Gastroesophageal sphincter (tissue), 4 donors: Measurements from ENCODE around the gene RASGRP1. TPM values are rescaled to one million over a fixed set of nuclear protein-coding genes. Genes with fewer than 3 reads are reported as not detected.

Source experiments
- ATAC-seq: fragments of 150-250 bp; one replicate; pipeline ENCODE4 v1.9.1; 2016; ENCODE audit warnings: mild to moderate bottlenecking, moderate library complexity
- H3K27ac ChIP-seq, 4 donors: fragments of 200-600 bp; sonication (generic) in 3 of 4; 1 replicate in 3 of 4; 2 replicates in 1 of 4; pipeline ENCODE4 v1.5.1; 2016 to 2019
- H3K27me3 ChIP-seq: fragments of 200-600 bp; sonication (generic); one replicate; pipeline ENCODE4 v1.5.1; 2019
- H3K36me3 ChIP-seq, 2 donors: fragments of 200-600 bp; sonication (generic); one replicate each; pipeline ENCODE4 v1.5.1; 2019; ENCODE audit warnings: control low read depth in 1 of 2
- H3K4me1 ChIP-seq, 3 donors: fragments of 200-600 bp; sonication (generic); 1 replicate in 2 of 3; 2 replicates in 1 of 3; pipeline ENCODE4 v1.5.1; 2016 to 2019; ENCODE audit warnings: control low read depth in 2 of 3
- H3K4me3 ChIP-seq, 2 donors: fragments of 200-600 bp; sonication (generic); one replicate each; pipeline ENCODE4 v1.5.1; 2019; ENCODE audit warnings: mild to moderate bottlenecking in 1 of 2, moderate library complexity in 1 of 2
- H3K9me3 ChIP-seq, 3 donors: fragments of 200-600 bp; sonication (generic); one replicate each; pipeline ENCODE4 v1.5.1; 2017 to 2019; ENCODE audit warnings: control low read depth in 2 of 3
- CTCF ChIP-seq, 4 experiments: fragments of 200-600 bp in 2 of 4; fragments of 450-650 bp in 2 of 4; sonication (generic) in 1 of 4; IDR thresholded peaks; one replicate each; pipeline ENCODE4 v1.5.1; 2017 to 2019; ENCODE audit warnings: antibody characterized with exemption in 4 of 4, mild to moderate bottlenecking in 2 of 4, moderate library complexity in 2 of 4
- EP300 ChIP-seq: sonication (generic); formaldehyde crosslinking; IDR thresholded peaks from one replicate; pipeline ENCODE4 v1.6.1; 2017; ENCODE audit warnings: antibody characterized with exemption, mild to moderate bottlenecking
- POLR2A ChIP-seq, 2 donors: fragments of 450-650 bp; IDR thresholded peaks; one replicate each; pipeline ENCODE4 v1.6.1; 2017; ENCODE audit warnings: antibody characterized with exemption in 2 of 2, mild to moderate bottlenecking in 2 of 2, moderate library complexity in 1 of 2
- POLR2AphosphoS5 ChIP-seq: sonication (generic); formaldehyde crosslinking; IDR thresholded peaks from one replicate; pipeline ENCODE4 v1.6.1; 2017; ENCODE audit warnings: antibody characterized with exemption
- WGBS, 2 donors: methylation state at CpG; one replicate each; pipeline ENCODE4 v1.1.5; 2018; ENCODE audit warnings: low coverage in 1 of 2; 5-methylcytosine and 5-hydroxymethylcytosine counted together
- total RNA-seq, 4 donors: library from RNA; depleted of rRNA; stranded (reverse); fragments of >200 nt; gene quantifications; one replicate each; pipeline ENCODE4 v1.1.0, GENCODE V29; 2016

RASGRP1 gene
- total RNA-seq, 4 donors from 2014 or later, result 0.16 to 0.81 (median 0.55) TPM

GRCh38 chr15:38458646-38459045 lies 106.0 kb downstream of the RASGRP1 start:
- 100% methylated on average over 3 of the region's 5 CpGs; no CpG with 5 or more reads in 1 of the 2 donors for WGBS, 2 donors
- Histone ChIP-seq H3K27me3 (no peaks in the 10 kb centered on the region), H3K4me1 (peaks cover 3 to 20% (median 8%) of the 10 kb centered on the region in 3 donors), H3K9me3 (no peaks in the 10 kb centered on the region), H3K27ac (no peak overlapping the region), H3K4me3 (no peak overlapping the region), H3K36me3 (no peaks in the 10 kb centered on the region)
- TF ChIP-seq EP300 (no peak), POLR2AphosphoS5 (no peak)
- ATAC-seq, result no peak

GRCh38 chr15:38455092-38455491 lies 109.5 kb downstream of the RASGRP1 start:
- H3K4me1 ChIP-seq, result peaks cover 3 to 26% (median 8%) of the 10 kb centered on the region in 3 donors
- no peaks in the 10 kb centered on the region for H3K27me3 ChIP-seq
- H3K27ac ChIP-seq, result peak overlapping the region in 3 of 4 donors; percentile 91 to 97 (median 93)
- ATAC-seq, result no peak
- H3K4me3 ChIP-seq, result peak overlapping the region; percentile 76 to 83
- TF ChIP-seq CTCF (IDR thresholded peaks at IDR 0.05), result no peak
- TF ChIP-seq EP300, result no peak
- no peak for TF ChIP-seq POLR2AphosphoS5
- TF ChIP-seq POLR2A (IDR thresholded peaks at IDR 0.05), result no peak
- H3K9me3 ChIP-seq, result no peaks in the 10 kb centered on the region
- H3K36me3 ChIP-seq, result no peaks in the 10 kb centered on the region
- WGBS, 2 donors, result 2 to 3% methylated on average over 4 of the region's 4 CpGs

GRCh38 chr15:38454696-38455090 lies 109.9 kb downstream of the RASGRP1 start:
- no peaks in the 10 kb centered on the region for H3K36me3 ChIP-seq
- whole genome bisulfite sequencing, 2 donors, result 0% methylated on average over 10 to 12 of the region's 12 CpGs
- ATAC-seq, result no peak
- H3K27ac ChIP-seq, result peak overlapping the region; percentile 81 to 97 (median 92)
- H3K4me3 ChIP-seq, result peak overlapping the region; percentile 76 to 83
- H3K9me3 ChIP-seq, result no peaks in the 10 kb centered on the region
- H3K27me3 ChIP-seq, result no peaks in the 10 kb centered on the region
- H3K4me1 ChIP-seq, result peaks cover 3 to 26% (median 8%) of the 10 kb centered on the region in 3 donors
- no peak for TF ChIP-seq POLR2AphosphoS5
- TF ChIP-seq EP300, result no peak

DNA sequence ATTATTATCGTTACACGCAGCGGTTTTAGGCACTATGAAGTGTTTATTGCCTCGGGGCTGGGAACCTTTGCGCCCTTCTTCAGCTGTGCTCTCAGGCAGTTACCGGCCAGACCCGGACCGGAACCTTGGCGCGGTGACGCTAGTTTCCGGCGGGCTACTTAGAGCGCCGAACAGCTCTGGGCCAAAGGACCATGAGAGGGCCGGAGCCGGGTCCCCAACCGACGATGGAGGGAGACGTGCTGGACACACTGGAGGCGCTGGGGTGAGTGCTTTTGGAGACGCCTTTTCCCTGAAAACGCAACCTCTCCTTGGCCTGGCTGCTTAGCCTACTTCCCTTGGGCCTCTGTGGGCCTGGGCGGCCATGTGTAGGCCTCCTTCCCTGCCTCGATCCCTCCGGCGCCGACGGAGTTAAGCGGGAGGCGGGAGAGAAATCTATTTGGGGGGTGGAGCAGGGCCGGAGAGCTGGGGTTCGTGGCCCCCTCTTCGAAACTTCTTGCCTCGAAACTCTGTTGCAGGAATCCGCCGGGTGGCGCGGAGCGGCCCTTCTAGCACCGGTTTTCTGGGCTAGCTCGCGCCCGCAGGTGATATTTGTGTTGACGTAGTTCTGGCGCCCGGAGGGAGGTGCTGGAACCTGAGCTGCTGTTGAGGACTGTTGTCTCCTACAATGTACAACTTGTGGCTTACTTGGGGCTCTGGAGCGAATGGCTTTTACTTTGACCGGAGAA lies 110.5 kb downstream of the RASGRP1 start, which contains the start of gene FAM98B:
Gene FAM98B, plus strand, starts transcription at position 157 of the 725 bp plus-strand sequence. Its CDS starts 35 bp downstream, at position 192.
- WGBS, 2 donors, result 0 to 1% methylated on average over 3 to 31 of the region's 49 CpGs
- TF ChIP-seq EP300, result no peak
- TF ChIP-seq CTCF (IDR thresholded peaks at IDR 0.05), result peak in 1 of 4 experiments; percentile 9
- TF ChIP-seq POLR2AphosphoS5, result peak; percentile 70
- no peak for TF ChIP-seq POLR2A (IDR thresholded peaks at IDR 0.05)
- Histone ChIP-seq H3K27ac (peak within 1 kb of the TSS; percentile 81 to 97 (median 92)), H3K4me1 (peaks cover 3 to 26% (median 8%) of the 10 kb centered on the region in 3 donors), H3K27me3 (no peaks in the 10 kb centered on the region), H3K9me3 (no peaks in the 10 kb centered on the region), H3K4me3 (peak within 1 kb of the TSS; percentile 76 to 83), H3K36me3 (no peaks in the 10 kb centered on the region)
- peak; percentile 96 for ATAC-seq

DNA sequence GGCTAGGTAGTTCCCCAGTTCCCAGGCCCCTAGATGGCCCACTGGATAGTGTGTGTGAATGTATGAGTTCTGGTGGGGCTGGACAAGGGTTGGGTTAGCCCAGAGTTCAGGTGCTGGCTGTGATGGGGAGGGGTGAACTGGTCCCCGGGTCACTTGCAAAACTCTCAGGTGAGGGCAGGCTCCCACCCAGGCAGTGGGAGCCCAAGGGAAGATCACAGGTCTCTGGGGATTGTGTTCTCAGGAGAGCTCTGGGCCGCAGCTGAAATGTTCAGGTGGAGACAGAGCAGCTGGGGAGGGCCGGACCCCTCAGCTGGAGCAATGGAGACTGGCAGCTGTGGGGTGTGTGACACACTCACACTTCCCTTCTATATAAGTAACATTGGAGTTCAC lies 123.5 kb downstream of the RASGRP1 start:
- H3K36me3 ChIP-seq, result no peaks in the 10 kb centered on the region
- WGBS, 2 donors, result 80 to 100% methylated on average over 1 of the region's 3 CpGs
- H3K4me1 ChIP-seq, result peaks cover 0 to 6% (median 2%) of the 10 kb centered on the region in 3 donors
- TF ChIP-seq CTCF (IDR thresholded peaks at IDR 0.05) (no peak), EP300 (no peak), POLR2A (IDR thresholded peaks at IDR 0.05) (no peak), POLR2AphosphoS5 (no peak)
- peaks cover 21% of the 10 kb centered on the region for H3K27me3 ChIP-seq
- H3K4me3 ChIP-seq, result no peak overlapping the region
- ATAC-seq, result no peak
- H3K9me3 ChIP-seq, result no peaks in the 10 kb centered on the region
- no peak overlapping the region for H3K27ac ChIP-seq
